Activated CD8-positive, alpha-beta memory T cell treated with anti-CD3 and anti-CD28 coated beads, Interleukin-2, amount 50 U/mL, for 48 hours (primary cell): ENCODE data around the gene CCDC6.
"Not testable (repeated sequence)": the region's sequence is repeated elsewhere in the genome, so short reads cannot be mapped to it uniquely, and the experiment has no call there.

ENCODE experiments used
- DNase-seq: peaks from one replicate; pipeline ENCODE4 v3.0.0-alpha.2; 2020

Gene CCDC6

DNA sequence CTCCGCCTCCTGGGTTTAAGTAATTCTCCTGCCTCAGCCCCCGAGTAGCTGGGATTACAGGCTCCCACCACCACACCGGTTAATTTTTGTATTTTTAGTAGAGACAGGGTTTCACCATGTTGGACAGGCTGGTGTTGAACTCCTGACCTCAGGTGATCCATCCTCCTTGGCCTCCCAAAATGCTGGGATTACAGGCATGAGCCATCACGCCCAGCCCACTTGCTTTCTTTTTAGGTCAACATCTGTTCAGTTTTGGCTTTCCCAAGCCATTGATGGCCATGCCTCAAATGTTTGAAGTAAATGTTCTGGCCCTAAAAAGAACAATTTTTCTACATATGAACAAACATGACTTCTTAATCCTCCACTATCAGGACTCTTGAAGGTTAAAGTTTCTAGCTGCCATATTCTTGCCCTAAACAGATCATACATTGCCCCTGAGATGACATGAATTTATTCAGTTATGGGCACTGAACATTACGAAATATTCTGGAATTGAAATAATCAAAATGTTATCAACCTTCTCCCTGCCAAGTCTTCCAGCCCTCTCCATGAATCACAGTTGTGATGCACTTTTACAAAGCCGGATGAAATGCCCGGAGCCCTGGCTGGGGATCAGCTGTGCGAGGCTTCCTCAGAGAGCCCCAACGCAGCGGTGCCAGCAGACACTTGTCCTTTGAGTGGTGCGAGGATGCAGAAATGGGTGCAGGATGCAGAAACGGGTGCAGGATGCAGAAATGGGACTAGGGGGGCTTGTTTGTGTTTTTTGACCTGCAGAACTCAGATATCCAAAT, 156.0 kb downstream of the CCDC6 start:
- no peak for DNase-seq

DNA sequence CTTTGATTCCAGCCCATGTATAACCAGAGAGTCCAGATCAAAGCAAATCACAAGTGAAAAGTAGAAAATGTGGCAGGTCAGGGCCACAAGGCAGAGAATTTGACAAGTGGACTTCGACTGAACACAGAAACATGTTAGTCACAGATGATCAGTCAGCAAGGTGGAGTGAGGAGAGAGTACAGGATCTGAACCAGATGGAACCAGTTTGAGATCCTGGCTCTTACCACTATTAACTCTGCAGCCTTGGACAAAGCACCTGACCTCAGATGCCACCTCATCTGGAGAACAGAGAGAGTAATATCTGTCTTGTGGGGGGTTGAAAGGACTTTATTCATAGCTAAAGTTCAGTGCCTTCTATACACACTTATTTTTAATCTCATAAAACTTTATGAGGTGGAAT, 157.5 kb downstream of the CCDC6 start:
- no peak for DNase-seq

DNA sequence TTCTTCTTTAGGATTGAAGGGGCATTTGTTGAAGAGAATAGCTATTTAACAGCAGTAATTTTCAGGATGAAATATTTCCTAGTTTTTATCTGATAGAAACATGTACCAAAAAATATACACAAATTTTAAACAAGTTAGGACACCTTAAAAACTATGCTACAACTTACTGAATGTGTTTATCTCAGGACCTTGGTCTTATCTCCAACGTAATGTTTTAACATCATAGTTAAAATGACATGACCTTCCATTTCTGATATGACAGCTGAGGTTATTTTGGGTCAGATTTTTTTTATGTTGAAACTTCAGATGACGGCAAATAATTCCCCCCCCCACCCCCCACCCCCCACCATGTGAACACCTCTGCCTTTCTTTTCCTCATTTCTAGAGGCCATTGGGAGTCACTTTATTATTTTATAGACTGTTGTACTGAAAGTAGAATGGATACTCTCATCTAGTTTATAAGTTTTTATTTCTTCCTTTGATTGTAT, 161.1 kb downstream of the CCDC6 start:
- DNase-seq, result no peak

DNA sequence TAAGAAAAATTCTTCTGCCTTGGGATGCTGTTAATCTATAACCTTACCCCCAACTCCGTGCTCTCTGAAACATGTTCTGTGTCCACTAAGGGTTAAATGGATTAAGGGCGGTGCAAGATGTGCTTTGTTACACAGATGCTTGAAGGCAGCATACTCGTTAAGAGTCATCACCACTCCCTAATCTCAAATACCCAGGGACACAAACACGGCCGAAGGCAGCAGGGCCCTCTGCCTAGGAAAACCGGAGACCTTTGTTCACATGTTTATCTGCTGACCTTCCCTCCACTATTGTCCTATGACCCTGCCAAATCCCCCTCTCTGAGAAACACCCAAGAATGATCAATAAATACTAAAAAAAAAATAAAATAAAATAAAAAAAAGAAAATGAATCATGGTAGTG, 161.6 kb downstream of the CCDC6 start:
- DNase-seq, result not testable (repeated sequence)

DNA sequence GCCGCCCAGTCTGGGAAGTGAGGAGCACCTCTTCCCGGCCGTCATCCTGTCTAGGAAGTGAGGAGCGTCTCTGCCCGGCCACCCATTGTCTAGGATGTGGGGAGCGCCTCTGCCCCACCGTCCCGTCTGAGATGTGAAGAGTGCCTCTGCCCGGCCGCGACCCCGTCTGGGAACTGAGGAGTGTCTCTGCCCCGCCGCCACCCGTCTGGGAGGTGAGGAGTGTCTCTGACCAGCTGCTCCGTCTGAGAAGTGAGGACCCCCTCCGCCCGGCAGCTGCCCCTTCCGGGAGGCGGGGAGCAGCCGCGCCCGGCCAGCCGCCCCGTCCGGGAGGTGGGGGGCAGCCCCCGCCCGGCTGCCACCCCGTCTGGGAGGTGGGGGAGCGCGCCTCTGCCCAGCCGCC, 162.2 kb downstream of the CCDC6 start:
- DNase-seq, result not testable (repeated sequence)

DNA sequence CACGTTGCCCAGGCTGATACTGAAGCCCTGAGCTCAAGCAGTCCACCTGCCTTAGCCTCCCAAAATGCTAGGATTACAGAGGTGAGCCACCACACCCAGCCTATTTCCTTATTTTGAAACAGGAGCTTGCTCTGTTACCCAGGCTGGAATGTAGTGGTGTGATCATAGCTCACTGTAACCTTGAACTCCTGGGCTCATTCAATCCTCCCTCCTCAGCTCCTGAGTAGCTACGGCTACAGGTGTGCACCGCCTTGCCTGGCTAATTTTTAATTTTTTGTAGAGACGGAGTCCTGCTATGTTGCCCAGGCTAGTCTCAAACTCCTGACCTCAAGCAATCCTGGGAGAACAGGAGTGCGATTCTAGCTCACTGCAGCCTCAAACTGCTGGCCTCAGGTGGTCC, 164.8 kb downstream of the CCDC6 start:
- no peak for DNase-seq

DNA sequence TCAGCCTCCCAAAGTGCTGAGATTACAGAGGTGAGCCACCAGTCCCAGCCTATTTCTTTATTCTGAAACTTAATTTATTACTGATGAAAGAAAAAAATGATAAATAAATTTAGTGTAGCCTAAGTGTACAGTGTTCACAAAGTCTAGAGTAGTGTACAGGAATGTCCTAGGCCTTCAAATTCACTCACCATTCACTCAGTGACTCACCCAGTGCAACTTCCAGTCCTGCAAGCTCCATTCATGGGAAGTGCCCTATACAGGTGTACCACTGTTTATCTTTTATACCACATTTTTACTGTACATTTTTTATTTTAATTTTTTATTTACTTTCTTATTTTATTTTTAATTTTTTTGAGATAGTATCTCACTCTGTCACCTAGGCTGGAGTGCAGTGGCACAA, 165.3 kb downstream of the CCDC6 start:
- no peak for DNase-seq
